Brain microvascular endothelial cell (primary cell): ENCODE results near the gene TVP23A.
"Not testable (repeated sequence)": the region's sequence is repeated elsewhere in the genome, so short reads cannot be mapped to it uniquely, and the experiment has no call there.

Experiments used
- DNase-seq: peaks from one replicate; pipeline ENCODE4 v3.0.0-alpha.2; 2020
- H3K27ac ChIP-seq: fragments of 250-450 bp; sonication (Bioruptor Pico); 2 replicates; pipeline ENCODE4 v1.5.1; 2020; ENCODE audit warnings: mild to moderate bottlenecking, moderate library complexity
- H3K27me3 ChIP-seq: fragments of 250-450 bp; sonication (Bioruptor Pico); replicated peaks from 2 replicates; pipeline ENCODE4 v1.5.1; 2020; ENCODE audit warnings: mild to moderate bottlenecking
- H3K36me3 ChIP-seq: fragments of 250-450 bp; sonication (Bioruptor Pico); replicated peaks from 2 replicates; pipeline ENCODE4 v1.5.1; 2020; ENCODE audit warnings: mild to moderate bottlenecking
- H3K4me3 ChIP-seq: 2 replicates; pipeline ENCODE4 v1.5.1; 2011; ENCODE audit warnings: low read depth, mild to moderate bottlenecking, control low read depth, low read length, moderate library complexity
- in situ Hi-C: cut with HindIII; loops from 2 replicates; pipeline ENCODE4 v1.10.0; 2017; ENCODE audit warnings: low sequenced_read_pairs, low pct_ligation_motif_present
- TF ChIP-seq, protein P1 (sequence below): IDR thresholded peaks from 2 replicates; pipeline ENCODE4 v1.5.1; 2011; ENCODE audit warnings: low read depth, mild to moderate bottlenecking, moderate library complexity, low read length, control low read depth, inconsistent platforms; ENCODE audit errors: missing control alignments

Gene TVP23A

DNA sequence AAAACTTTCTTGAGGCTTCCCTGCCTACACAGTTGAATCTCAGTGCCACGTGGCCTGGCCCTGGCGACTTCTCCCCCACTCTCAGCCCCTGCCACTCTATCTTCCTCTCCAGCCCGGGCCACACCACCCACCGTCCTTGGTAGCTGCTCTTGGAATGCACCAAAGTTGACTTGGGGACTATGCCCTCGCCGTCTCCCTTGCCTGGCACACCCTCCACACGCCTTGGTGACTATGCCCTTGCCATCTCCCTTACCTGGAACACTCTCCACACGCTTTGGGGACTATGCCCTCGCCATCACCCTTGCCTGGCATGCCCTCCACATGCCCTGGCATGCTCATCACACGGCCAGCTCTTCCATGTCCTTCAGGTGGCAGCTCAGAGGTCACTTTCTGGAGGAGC is 15.5 kb upstream of the TVP23A start:
- TF ChIP-seq, protein P1, sequence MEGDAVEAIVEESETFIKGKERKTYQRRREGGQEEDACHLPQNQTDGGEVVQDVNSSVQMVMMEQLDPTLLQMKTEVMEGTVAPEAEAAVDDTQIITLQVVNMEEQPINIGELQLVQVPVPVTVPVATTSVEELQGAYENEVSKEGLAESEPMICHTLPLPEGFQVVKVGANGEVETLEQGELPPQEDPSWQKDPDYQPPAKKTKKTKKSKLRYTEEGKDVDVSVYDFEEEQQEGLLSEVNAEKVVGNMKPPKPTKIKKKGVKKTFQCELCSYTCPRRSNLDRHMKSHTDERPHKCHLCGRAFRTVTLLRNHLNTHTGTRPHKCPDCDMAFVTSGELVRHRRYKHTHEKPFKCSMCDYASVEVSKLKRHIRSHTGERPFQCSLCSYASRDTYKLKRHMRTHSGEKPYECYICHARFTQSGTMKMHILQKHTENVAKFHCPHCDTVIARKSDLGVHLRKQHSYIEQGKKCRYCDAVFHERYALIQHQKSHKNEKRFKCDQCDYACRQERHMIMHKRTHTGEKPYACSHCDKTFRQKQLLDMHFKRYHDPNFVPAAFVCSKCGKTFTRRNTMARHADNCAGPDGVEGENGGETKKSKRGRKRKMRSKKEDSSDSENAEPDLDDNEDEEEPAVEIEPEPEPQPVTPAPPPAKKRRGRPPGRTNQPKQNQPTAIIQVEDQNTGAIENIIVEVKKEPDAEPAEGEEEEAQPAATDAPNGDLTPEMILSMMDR = no peak
- Histone ChIP-seq H3K4me3 (no peak overlapping the region), H3K27ac (no peak overlapping the region), H3K36me3 (no peaks in the 10 kb centered on the region), H3K27me3 (no peaks in the 10 kb centered on the region)
- in situ Hi-C loops = no loop called here
- no peak for DNase-seq

- in situ Hi-C loops = no loop called here
- H3K27ac ChIP-seq = no peak overlapping the region
- DNase-seq = no peak
- TF ChIP-seq, protein P1 = no peak
- no peaks in the 10 kb centered on the region for H3K27me3 ChIP-seq
- no peak overlapping the region for H3K4me3 ChIP-seq
- H3K36me3 ChIP-seq = no peaks in the 10 kb centered on the region
Measured at GRCh38 chr16:10833271-10833670, 14.7 kb upstream of the TVP23A start.

DNA sequence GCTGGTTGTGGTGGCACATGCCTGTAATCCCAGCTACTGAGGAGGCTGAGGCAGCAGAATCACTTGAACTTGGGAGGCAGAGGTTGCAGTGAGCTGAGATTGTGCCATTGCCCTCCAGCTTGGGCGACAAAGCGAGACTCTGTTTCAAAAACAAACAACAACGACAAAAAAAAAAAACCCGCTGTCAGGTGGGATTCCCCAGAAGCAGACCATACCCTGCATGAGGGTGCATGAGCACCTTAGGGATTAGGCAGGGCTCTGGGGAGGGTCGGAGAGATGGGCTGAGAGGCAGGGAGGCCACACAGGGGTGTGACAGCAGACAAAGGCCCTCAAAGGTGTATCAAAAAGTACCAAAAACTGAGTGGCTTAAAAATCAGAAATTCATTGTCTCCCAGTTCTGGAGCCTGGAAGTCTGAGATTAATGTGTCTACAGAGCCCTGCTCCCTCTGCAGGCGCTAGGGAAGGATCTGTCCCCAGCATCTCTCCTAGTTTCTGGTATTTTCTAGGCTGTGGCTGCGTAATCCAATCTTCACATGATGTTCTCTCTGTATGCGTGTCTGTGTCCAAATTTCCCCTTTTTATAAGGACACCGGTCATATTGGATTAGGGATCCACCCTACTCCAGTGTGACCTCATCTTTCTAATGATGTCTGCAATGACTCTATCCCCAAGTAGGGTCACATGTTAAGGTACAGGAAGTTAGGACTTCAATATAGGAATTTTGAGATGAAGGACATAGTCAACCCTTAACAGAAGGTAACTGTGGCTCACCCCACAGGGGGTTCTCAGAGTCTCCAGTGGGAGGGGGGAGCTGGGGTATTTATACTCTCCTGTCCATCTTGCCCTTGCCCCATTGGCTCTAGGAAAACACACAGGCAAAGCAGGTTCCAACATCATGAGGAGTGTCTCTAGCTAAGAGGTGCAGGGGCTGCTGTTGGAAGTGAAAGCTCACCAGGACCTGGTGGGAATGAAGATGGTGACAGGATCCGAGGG is 13.6 kb upstream of the TVP23A start:
- in situ Hi-C loops = no loop called here
- H3K36me3 ChIP-seq = no peaks in the 10 kb centered on the region
- H3K4me3 ChIP-seq = no peak overlapping the region
- H3K27me3 ChIP-seq = no peaks in the 10 kb centered on the region
- DNase-seq = no peak
- no peak overlapping the region for H3K27ac ChIP-seq
- TF ChIP-seq, protein P1 = no peak

DNA sequence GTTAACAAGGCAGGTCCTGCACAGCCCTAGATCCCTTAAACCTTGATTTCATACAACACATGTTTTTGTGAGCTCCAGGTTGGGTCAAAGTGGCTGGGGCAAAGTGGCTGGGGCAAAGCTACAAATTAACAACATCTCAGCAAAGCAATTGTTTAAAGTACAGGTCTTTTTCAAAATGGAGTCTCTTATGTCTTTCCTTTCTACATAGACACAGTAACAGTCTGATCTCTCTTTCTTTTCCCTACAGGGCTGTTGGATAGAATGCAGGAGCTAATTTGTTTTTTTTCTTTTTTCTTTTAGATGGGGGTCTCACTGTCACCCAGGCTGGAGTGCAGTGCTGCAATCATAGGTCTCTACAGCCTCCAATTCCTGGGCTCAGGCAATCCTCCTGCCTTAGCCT is 11.6 kb upstream of the TVP23A start:
- H3K4me3 ChIP-seq, H3K27ac ChIP-seq, in situ Hi-C loops: not testable (repeated sequence)

GRCh38 chr16:10829390-10830098 is 10.9 kb upstream of the TVP23A start:
- H3K27ac ChIP-seq, H3K36me3 ChIP-seq, H3K27me3 ChIP-seq, in situ Hi-C loops, DNase-seq, H3K4me3 ChIP-seq: not testable (repeated sequence)

More for the DNA sequence above, 11.6 kb upstream of the TVP23A start:
- not testable (repeated sequence) for DNase-seq, H3K36me3 ChIP-seq, H3K27me3 ChIP-seq

- in situ Hi-C loops = no loop called here
- Histone ChIP-seq H3K27ac (no peak overlapping the region), H3K36me3 (no peaks in the 10 kb centered on the region), H3K4me3 (no peak overlapping the region), H3K27me3 (no peaks in the 10 kb centered on the region)
- TF ChIP-seq, protein P1 = no peak
- peak; percentile 28 for DNase-seq
Measured at GRCh38 chr16:10828851-10829366, 10.3 kb upstream of the TVP23A start.
